Endothelial cell of umbilical vein (primary cell): ENCODE measurements around the gene DSE. TPM values are rescaled to one million over a fixed set of nuclear protein-coding genes. Genes with fewer than 3 reads are reported as not detected.

ENCODE experiments used
- BruUV-seq: library from RNA; stranded (reverse); fragments of 400-500 nt; replicated peaks from 2 replicates; lab custom pipeline; 2021; lab: Mats Ljungman, UMichigan
- CTCF ChIA-PET: fragments of 300-600, 350-600 bp; sonication (Branson Sonifier 250); formaldehyde crosslinking; loops from one replicate; lab custom pipeline; 2021; ENCODE audit warnings: antibody characterized with exemption, inconsistent platforms; lab: Charles Lee
- POLR2A ChIA-PET: fragments of 300-600, 350-600 bp; sonication (Branson Sonifier 250); formaldehyde crosslinking; loops from one replicate; lab custom pipeline; 2021; ENCODE audit warnings: antibody characterized with exemption, inconsistent platforms; lab: Charles Lee
- DNase-seq: peaks from one replicate; pipeline ENCODE4 v3.0.0-alpha.2; 2011; ENCODE audit warnings: low read depth, low spot score
- FAIRE-seq: peaks from 2 replicates; lab custom pipeline; 2011; peaks lifted over from hg19 to GRCh38; lab: Jason Lieb, UNC
- H2AFZ ChIP-seq: 2 replicates; pipeline ENCODE4 v1.6.0; 2012; ENCODE audit warnings: low read depth, low read length, control low read depth, inconsistent platforms
- H3K27ac ChIP-seq: 2 replicates; pipeline ENCODE4 v1.5.1; 2011; ENCODE audit warnings: low read depth, mild to moderate bottlenecking, control low read depth, low read length, moderate library complexity; ENCODE audit not compliant: insufficient read depth
- H3K27me3 ChIP-seq, 2 experiments: 2 replicates each; pipeline versions ENCODE4 v1.6.0 to v1.6.1; 2011; ENCODE audit warnings: low read length in 2 of 2, mixed read lengths in 1 of 2; ENCODE audit not compliant: control insufficient read depth in 2 of 2, insufficient read depth in 2 of 2
- H3K36me3 ChIP-seq, 2 experiments: 2 replicates in 1 of 2; 3 replicates in 1 of 2; pipeline ENCODE4 v1.5.1; 2011; ENCODE audit warnings: low read length in 2 of 2, mild to moderate bottlenecking in 1 of 2, moderate library complexity in 1 of 2; ENCODE audit not compliant: control insufficient read depth in 2 of 2, insufficient read depth in 2 of 2; ENCODE audit errors: extremely low read depth in 1 of 2
- H3K4me1 ChIP-seq: 3 replicates; pipeline ENCODE4 v1.5.1; 2011; ENCODE audit warnings: mild to moderate bottlenecking, low read length; ENCODE audit not compliant: control insufficient read depth, insufficient read depth; ENCODE audit errors: extremely low read depth
- H3K4me2 ChIP-seq: 2 replicates; pipeline ENCODE4 v1.6.1; 2011; ENCODE audit warnings: low read length, control low read depth, mixed read lengths; ENCODE audit not compliant: insufficient read depth
- H3K4me3 ChIP-seq, 3 experiments: fragments of 200-600 bp in 1 of 3; sonication (generic), shearing (Covaris generic) in 1 of 3; replicated peaks in 1 of 3; 2 replicates each; pipeline ENCODE4 v1.5.1; 2011 to 2016; ENCODE audit warnings: control low read depth in 3 of 3, low read length in 3 of 3, mild to moderate bottlenecking in 2 of 3, inconsistent platforms in 1 of 3, low read depth in 1 of 3, moderate library complexity in 1 of 3; ENCODE audit not compliant: insufficient read depth in 1 of 3
- H3K79me2 ChIP-seq: 2 replicates; pipeline ENCODE4 v1.6.0; 2012; ENCODE audit warnings: low read length, inconsistent platforms; ENCODE audit not compliant: control insufficient read depth, insufficient read depth
- H3K9ac ChIP-seq: replicated peaks from 2 replicates; pipeline ENCODE3; 2011; ENCODE audit warnings: low read length, control low read depth; ENCODE audit not compliant: insufficient read depth; ENCODE audit errors: extremely low read depth
- H3K9me1 ChIP-seq: replicated peaks from 3 replicates; pipeline ENCODE4 v1.6.0; 2011; ENCODE audit warnings: mild to moderate bottlenecking, low read length; ENCODE audit not compliant: control insufficient read depth, insufficient read depth; ENCODE audit errors: extremely low read depth
- H3K9me3 ChIP-seq: replicated peaks from 2 replicates; pipeline ENCODE4 v1.5.1; 2012; ENCODE audit warnings: low read length, inconsistent platforms; ENCODE audit not compliant: control insufficient read depth, insufficient read depth
- H4K20me1 ChIP-seq: replicated peaks from 2 replicates; pipeline ENCODE3; 2011; ENCODE audit warnings: mild to moderate bottlenecking, low read length; ENCODE audit not compliant: control insufficient read depth, insufficient read depth; ENCODE audit errors: extremely low read depth
- EZH2 ChIP-seq: IDR thresholded peaks from 2 replicates; pipeline ENCODE4 v1.6.1; 2012; ENCODE audit warnings: borderline replicate concordance, low read depth, mild to moderate bottlenecking, moderate library complexity, low read length, inconsistent platforms; ENCODE audit not compliant: severe bottlenecking
- FOS ChIP-seq: IDR thresholded peaks from 2 replicates; pipeline ENCODE4 v1.6.1; 2011; ENCODE audit warnings: mild to moderate bottlenecking, low read length, moderate library complexity, borderline replicate concordance; ENCODE audit not compliant: insufficient read depth
- GATA2 ChIP-seq: IDR thresholded peaks from 2 replicates; pipeline ENCODE4 v1.7.0; 2011; ENCODE audit warnings: low read depth, mild to moderate bottlenecking, moderate library complexity, mixed read lengths, low read length; ENCODE audit not compliant: insufficient read length, insufficient read depth
- JUN ChIP-seq: IDR thresholded peaks from 2 replicates; pipeline ENCODE4 v1.6.1; 2011; ENCODE audit warnings: borderline replicate concordance, low read depth; ENCODE audit not compliant: insufficient read length, insufficient read depth
- MYC ChIP-seq: IDR thresholded peaks from one replicate; pipeline ENCODE4 v1.6.1; 2011; ENCODE audit warnings: mild to moderate bottlenecking, low read depth, low read length
- POLR2A ChIP-seq: IDR thresholded peaks from 2 replicates; pipeline ENCODE4 v1.6.1; 2012; ENCODE audit warnings: low read depth, mild to moderate bottlenecking, control low read depth, low read length
- POLR2AphosphoS5 ChIP-seq: IDR thresholded peaks from 2 replicates; pipeline ENCODE4 v1.6.1; 2012; ENCODE audit warnings: low read depth, mild to moderate bottlenecking, control low read depth, low read length, moderate library complexity; ENCODE audit not compliant: insufficient read depth
- dilution Hi-C: fragments of 300-500 bp; cut with MboI; formaldehyde crosslinking; loops from one replicate; pipeline ENCODE4 v1.15.0; 2019; ENCODE audit warnings: low sequenced_read_pairs; ENCODE audit not compliant: extremely low pct_ligation_motif_present
- intact Hi-C: fragments of 100-400 bp; cut with micrococcal nuclease; formaldehyde crosslinking; loops from one replicate; pipeline ENCODE4 v1.10.0; 2022
- polyA plus RNA-seq, 4 experiments: library from polyadenylated mRNA; depleted of rRNA in 3 of 4; stranded (reverse) in 3 of 4; unstranded in 1 of 4; fragments of >200 nt; gene quantifications; 2 replicates each; pipeline versions ENCODE4 v1.2.1 to v1.2.3, GENCODE V29; 2011 to 2012; ENCODE audit warnings: missing spikeins in 1 of 4
- total RNA-seq: library from RNA; stranded (reverse); gene quantifications from 2 replicates; pipeline ENCODE4 v1.2.3, GENCODE V29; 2021
- TF ChIP-seq, protein P1 (sequence below), 2 donors: IDR thresholded peaks; 1 replicate in 1 of 2; 2 replicates in 1 of 2; pipeline ENCODE4 v1.5.1; 2011; ENCODE audit warnings: low read length in 2 of 2, mild to moderate bottlenecking in 2 of 2, moderate library complexity in 2 of 2, control low read depth in 1 of 2, inconsistent platforms in 1 of 2, low read depth in 1 of 2; ENCODE audit not compliant: insufficient read depth in 1 of 2; ENCODE audit errors: extremely low read depth in 1 of 2
- TF ChIP-seq, protein P2 (sequence below): IDR thresholded peaks from 2 replicates; pipeline ENCODE4 v1.6.1; 2011; ENCODE audit not compliant: insufficient read depth, insufficient read length

DSE gene
- total and polyA plus RNA-seq, 2 donors (not counting 3 experiments of a cell fraction or from before 2014, with no cell fraction given), result 12.0 to 25.0 TPM

DNA sequence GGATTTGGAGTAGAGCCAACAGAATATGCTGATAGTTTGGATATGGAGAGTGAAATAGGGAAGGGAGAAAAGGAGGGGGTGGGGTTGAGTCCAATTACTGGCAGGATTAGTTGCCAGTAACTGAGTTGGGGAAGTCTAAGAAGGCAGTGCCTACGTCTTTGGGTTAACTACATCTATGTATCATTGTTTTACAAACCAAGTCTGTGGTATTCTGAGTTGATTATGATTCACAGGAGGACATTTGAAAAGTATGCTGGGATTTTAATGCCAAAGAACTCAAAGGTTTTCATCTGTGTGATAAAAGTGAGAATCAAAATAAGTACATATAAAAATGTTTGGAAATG lies 14.7 kb downstream of the DSE start:
- H3K27me3 ChIP-seq, result no peaks in the 10 kb centered on the region
- no peaks in the 10 kb centered on the region for H3K9me1 ChIP-seq
- POLR2A ChIA-PET, result no interaction called here
- H3K9ac ChIP-seq, result no peak overlapping the region
- no peaks in the 10 kb centered on the region for H3K79me2 ChIP-seq
- intact Hi-C loops (no loop called here), dilution Hi-C loops (no loop called here)
- H3K4me1 ChIP-seq, result peaks cover 30% of the 10 kb centered on the region
- BruUV-seq, result no TSS peak
- no peak overlapping the region for H3K4me2 ChIP-seq
- H2AFZ ChIP-seq, result no peak overlapping the region
- H3K36me3 ChIP-seq, result no peaks in the 10 kb centered on the region
- TF ChIP-seq, protein P1, sequence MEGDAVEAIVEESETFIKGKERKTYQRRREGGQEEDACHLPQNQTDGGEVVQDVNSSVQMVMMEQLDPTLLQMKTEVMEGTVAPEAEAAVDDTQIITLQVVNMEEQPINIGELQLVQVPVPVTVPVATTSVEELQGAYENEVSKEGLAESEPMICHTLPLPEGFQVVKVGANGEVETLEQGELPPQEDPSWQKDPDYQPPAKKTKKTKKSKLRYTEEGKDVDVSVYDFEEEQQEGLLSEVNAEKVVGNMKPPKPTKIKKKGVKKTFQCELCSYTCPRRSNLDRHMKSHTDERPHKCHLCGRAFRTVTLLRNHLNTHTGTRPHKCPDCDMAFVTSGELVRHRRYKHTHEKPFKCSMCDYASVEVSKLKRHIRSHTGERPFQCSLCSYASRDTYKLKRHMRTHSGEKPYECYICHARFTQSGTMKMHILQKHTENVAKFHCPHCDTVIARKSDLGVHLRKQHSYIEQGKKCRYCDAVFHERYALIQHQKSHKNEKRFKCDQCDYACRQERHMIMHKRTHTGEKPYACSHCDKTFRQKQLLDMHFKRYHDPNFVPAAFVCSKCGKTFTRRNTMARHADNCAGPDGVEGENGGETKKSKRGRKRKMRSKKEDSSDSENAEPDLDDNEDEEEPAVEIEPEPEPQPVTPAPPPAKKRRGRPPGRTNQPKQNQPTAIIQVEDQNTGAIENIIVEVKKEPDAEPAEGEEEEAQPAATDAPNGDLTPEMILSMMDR (IDR thresholded peaks at IDR 0.05; ENCODE audit: extremely low read depth in 1 of 2, insufficient read depth in 1 of 2, low read depth in 1 of 2, low read length in 2 of 2), result no peak
- TF ChIP-seq, protein P2, sequence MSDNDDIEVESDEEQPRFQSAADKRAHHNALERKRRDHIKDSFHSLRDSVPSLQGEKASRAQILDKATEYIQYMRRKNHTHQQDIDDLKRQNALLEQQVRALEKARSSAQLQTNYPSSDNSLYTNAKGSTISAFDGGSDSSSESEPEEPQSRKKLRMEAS, result no peak
- TF ChIP-seq FOS (no peak), JUN (no peak), POLR2AphosphoS5 (no peak), MYC (no peak), GATA2 (no peak), EZH2 (no peak), POLR2A (no peak)
- no peak for FAIRE-seq
- DNase-seq, result no peak
- no peak overlapping the region for H3K27ac ChIP-seq
- no peaks in the 10 kb centered on the region for H3K9me3 ChIP-seq
- no peaks in the 10 kb centered on the region for H4K20me1 ChIP-seq
- no peak overlapping the region for H3K4me3 ChIP-seq
- CTCF ChIA-PET, result interaction anchor here (1.3 kb wide), 1 partner anchor 98 kb away, joined by 3 read pairs; no protein-coding TSS in a partner anchor
